HEK293 (cell line): ENCODE measurements around the gene TCEAL4.

ENCODE experiments used
- CTCF ChIA-PET: fragments of 350-600 bp; formaldehyde crosslinking; extraction: SDS; loops from one replicate; lab custom pipeline; 2021; ENCODE audit warnings: antibody characterized with exemption; lab: Yijun Ruan, JAX
- POLR2A ChIA-PET: fragments of 300-600 bp; formaldehyde crosslinking; extraction: SDS; loops from one replicate; lab custom pipeline; 2020; ENCODE audit warnings: antibody characterized with exemption, inconsistent platforms; lab: Yijun Ruan, JAX
- H3K27ac ChIP-seq: fragments of 200-500 bp; sonication (Bioruptor generic); 2 replicates; pipeline ENCODE4 v1.5.1; 2014; ENCODE audit warnings: low read depth, low read length, control low read depth, inconsistent platforms; ENCODE audit errors: extremely low read depth
- H3K36me3 ChIP-seq, 2 experiments: fragments of 200-500 bp in 1 of 2; sonication (Bioruptor generic) in 1 of 2; 1 replicate in 1 of 2; 2 replicates in 1 of 2; pipeline ENCODE4 v1.5.1; 2014 to 2017; ENCODE audit warnings: inconsistent platforms in 2 of 2, low read length in 2 of 2; ENCODE audit not compliant: control insufficient read depth in 2 of 2, insufficient read depth in 1 of 2
- H3K4me1 ChIP-seq: fragments of 200-500 bp; sonication (Bioruptor generic); 2 replicates; pipeline ENCODE4 v1.5.1; 2014; ENCODE audit warnings: mild to moderate bottlenecking, low read length, inconsistent platforms; ENCODE audit not compliant: control insufficient read depth, insufficient read depth
- H3K4me3 ChIP-seq: 2 replicates; pipeline ENCODE4 v1.5.1; 2011; ENCODE audit warnings: low read depth, mild to moderate bottlenecking, control low read depth, low read length, moderate library complexity
- H3K9me3 ChIP-seq: fragments of 200-500 bp; sonication (Bioruptor generic); 2 replicates; pipeline ENCODE4 v1.5.1; 2014; ENCODE audit warnings: low read depth, low read length, inconsistent platforms; ENCODE audit not compliant: control insufficient read depth, insufficient read depth
- EGR2 ChIP-seq: fragments of 450-650 bp; formaldehyde crosslinking; IDR thresholded peaks from 2 replicates; pipeline ENCODE4 v1.5.1; 2016; ENCODE audit warnings: low read depth, missing biosample characterization, missing genetic modification characterization
- FEZF1 ChIP-seq: fragments of 450-650 bp; formaldehyde crosslinking; IDR thresholded peaks from 2 replicates; pipeline ENCODE4 v1.5.1; 2016; ENCODE audit warnings: missing biosample characterization, missing genetic modification characterization
- GLIS2 ChIP-seq: fragments of 450-650 bp; formaldehyde crosslinking; IDR thresholded peaks from 2 replicates; pipeline ENCODE4 v1.5.1; 2016; ENCODE audit warnings: missing biosample characterization, missing genetic modification characterization
- HIC1 ChIP-seq: fragments of 450-650 bp; formaldehyde crosslinking; IDR thresholded peaks from 2 replicates; pipeline ENCODE4 v1.5.1; 2016; ENCODE audit warnings: missing biosample characterization, missing genetic modification characterization
- KLF16 ChIP-seq: fragments of 450-650 bp; formaldehyde crosslinking; IDR thresholded peaks from 2 replicates; pipeline ENCODE4 v1.5.1; 2017; ENCODE audit warnings: missing biosample characterization, missing genetic modification characterization
- KLF7 ChIP-seq: fragments of 450-650 bp; formaldehyde crosslinking; IDR thresholded peaks from 2 replicates; pipeline ENCODE4 v1.5.1; 2016; ENCODE audit warnings: missing biosample characterization, missing genetic modification characterization, borderline replicate concordance
- KLF8 ChIP-seq: fragments of 450-650 bp; formaldehyde crosslinking; IDR thresholded peaks from 2 replicates; pipeline ENCODE4 v1.5.1; 2016; ENCODE audit warnings: missing biosample characterization, missing genetic modification characterization
- KLF9 ChIP-seq: fragments of 450-650 bp; formaldehyde crosslinking; IDR thresholded peaks from 2 replicates; pipeline ENCODE4 v1.5.1; 2016; ENCODE audit warnings: missing biosample characterization, missing genetic modification characterization, low read depth
- PBX3 ChIP-seq: sonication (generic); formaldehyde crosslinking; IDR thresholded peaks from 2 replicates; pipeline ENCODE4 v1.8.1; 2022; ENCODE audit warnings: mild to moderate bottlenecking, moderate library complexity, missing genetic modification reagents
- SP3 ChIP-seq: fragments of 450-650 bp; formaldehyde crosslinking; IDR thresholded peaks from 2 replicates; pipeline ENCODE4 v1.5.1; 2016; ENCODE audit warnings: missing biosample characterization, missing genetic modification characterization
- YY1 ChIP-seq: fragments of 450-650 bp; formaldehyde crosslinking; IDR thresholded peaks from 2 replicates; pipeline ENCODE4 v1.5.1; 2018; ENCODE audit warnings: missing biosample characterization, missing genetic modification characterization
- ZBTB20 ChIP-seq: fragments of 450-650 bp; formaldehyde crosslinking; IDR thresholded peaks from 2 replicates; pipeline ENCODE4 v1.5.1; 2016; ENCODE audit warnings: missing biosample characterization, missing genetic modification characterization
- ZBTB26 ChIP-seq: fragments of 450-650 bp; formaldehyde crosslinking; optimal IDR thresholded peaks from 2 replicates; pipeline ENCODE3; 2016; ENCODE audit warnings: missing biosample characterization, mild to moderate bottlenecking, missing genetic modification characterization
- ZBTB7A ChIP-seq: fragments of 450-650 bp; formaldehyde crosslinking; IDR thresholded peaks from 2 replicates; pipeline ENCODE4 v1.5.1; 2016; ENCODE audit warnings: low read depth, missing biosample characterization, missing genetic modification characterization
- ZFHX2 ChIP-seq: fragments of 450-650 bp; formaldehyde crosslinking; conservative IDR thresholded peaks from 2 replicates; pipeline ENCODE4 v1.5.1; 2016; ENCODE audit warnings: missing biosample characterization, missing genetic modification characterization
- ZFP69B ChIP-seq: fragments of 450-650 bp; formaldehyde crosslinking; IDR thresholded peaks from 2 replicates; pipeline ENCODE4 v1.5.1; 2016; ENCODE audit warnings: missing biosample characterization, missing genetic modification characterization
- ZNF169 ChIP-seq: fragments of 450-650 bp; formaldehyde crosslinking; IDR thresholded peaks from 2 replicates; pipeline ENCODE4 v1.5.1; 2016; ENCODE audit warnings: missing biosample characterization, missing genetic modification characterization
- ZNF174 ChIP-seq: fragments of 450-650 bp; formaldehyde crosslinking; IDR thresholded peaks from 2 replicates; pipeline ENCODE4 v1.5.0; 2017; ENCODE audit warnings: missing biosample characterization, mild to moderate bottlenecking, missing genetic modification characterization
- ZNF335 ChIP-seq: fragments of 450-650 bp; formaldehyde crosslinking; conservative IDR thresholded peaks from 2 replicates; pipeline ENCODE4 v1.5.1; 2016; ENCODE audit warnings: missing biosample characterization, missing genetic modification characterization
- ZNF341 ChIP-seq: fragments of 450-650 bp; formaldehyde crosslinking; IDR thresholded peaks from 2 replicates; pipeline ENCODE4; 2016; ENCODE audit warnings: low read depth, missing biosample characterization, missing genetic modification characterization
- ZNF366 ChIP-seq: fragments of 450-650 bp; formaldehyde crosslinking; conservative IDR thresholded peaks from 2 replicates; pipeline ENCODE4 v1.5.1; 2016; ENCODE audit warnings: missing biosample characterization, missing genetic modification characterization
- ZNF530 ChIP-seq: fragments of 450-650 bp; formaldehyde crosslinking; IDR thresholded peaks from 2 replicates; pipeline ENCODE4 v1.5.1; 2016; ENCODE audit warnings: low read depth, missing biosample characterization, missing genetic modification characterization
- ZNF558 ChIP-seq: fragments of 450-650 bp; formaldehyde crosslinking; IDR thresholded peaks from 2 replicates; pipeline ENCODE4 v1.5.1; 2016; ENCODE audit warnings: missing biosample characterization, missing genetic modification characterization
- ZNF560 ChIP-seq: fragments of 450-650 bp; formaldehyde crosslinking; IDR thresholded peaks from 2 replicates; pipeline ENCODE4 v1.5.1; 2017; ENCODE audit warnings: missing biosample characterization, missing genetic modification characterization, borderline replicate concordance
- ZNF600 ChIP-seq: fragments of 450-650 bp; formaldehyde crosslinking; IDR thresholded peaks from 2 replicates; pipeline ENCODE4 v1.5.1; 2016; ENCODE audit warnings: missing biosample characterization, missing genetic modification characterization
- ZSCAN16 ChIP-seq: fragments of 450-650 bp; formaldehyde crosslinking; IDR thresholded peaks from 2 replicates; pipeline ENCODE4 v1.5.1; 2016; ENCODE audit warnings: missing biosample characterization, missing genetic modification characterization
- ZXDB ChIP-seq: fragments of 450-650 bp; formaldehyde crosslinking; IDR thresholded peaks from 2 replicates; pipeline ENCODE4 v1.5.1; 2016; ENCODE audit warnings: missing biosample characterization, missing genetic modification characterization
- TF ChIP-seq, protein P1 (sequence below): fragments of 450-650 bp; formaldehyde crosslinking; conservative IDR thresholded peaks from 2 replicates; pipeline ENCODE4 v1.5.1; 2016; ENCODE audit warnings: low read depth, missing biosample characterization, missing genetic modification characterization

Gene TCEAL4

DNA sequence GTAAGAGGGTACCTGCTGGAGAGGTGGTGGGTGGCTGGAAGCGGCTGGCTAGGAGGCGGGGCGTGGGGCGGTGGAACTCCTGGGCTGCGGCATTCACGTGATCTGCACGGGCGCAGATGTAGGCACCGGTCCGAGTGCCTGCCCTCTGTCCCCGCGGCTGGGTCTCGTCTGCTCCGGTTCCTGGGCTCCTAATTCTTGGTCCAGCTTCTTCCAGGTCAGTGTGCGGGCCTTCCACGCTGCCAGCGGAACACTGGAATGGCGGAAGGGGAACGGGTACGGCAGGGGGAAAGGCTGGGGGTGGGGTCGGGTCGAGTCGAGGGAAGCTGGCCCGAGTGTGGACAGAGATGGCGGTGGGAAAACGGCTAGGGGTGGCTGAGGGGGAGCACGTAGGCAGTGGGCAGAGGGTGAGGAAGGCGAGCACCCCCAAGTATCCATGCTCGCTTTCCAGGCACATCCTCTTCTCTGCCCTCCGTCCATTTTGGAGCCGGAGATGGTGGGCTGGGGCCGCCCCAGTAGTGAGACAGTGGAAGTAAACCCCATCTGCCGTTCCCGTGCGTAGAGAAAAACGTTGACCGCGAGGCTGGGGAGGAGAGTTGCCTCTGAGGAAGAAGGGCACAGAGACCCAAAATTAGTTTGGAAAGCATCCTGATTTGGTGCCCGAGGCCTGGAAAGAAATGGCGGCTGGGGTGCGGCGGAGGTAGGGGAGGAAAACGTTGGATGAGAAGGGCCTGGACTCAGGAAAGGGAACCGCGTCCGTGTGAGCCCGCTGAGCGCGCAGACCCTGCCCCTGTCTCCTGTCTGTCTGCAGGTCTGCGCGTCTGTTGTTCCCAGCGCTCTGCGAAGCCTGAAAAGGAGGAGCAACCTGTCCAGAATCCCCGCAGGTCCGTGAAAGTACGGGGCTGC lies at the start of gene TCEAL4:
Gene TCEAL4, plus strand, starts transcription at position 105 of the 903 bp plus-strand sequence. CDS start 1,161 bp downstream, outside the sequence.
- Histone ChIP-seq H3K4me1 (no peaks in the 10 kb centered on the region), H3K27ac (peak within 1 kb of the TSS; percentile 17; the same call in 1 of the 2 replicates), H3K9me3 (no peaks in the 10 kb centered on the region), H3K4me3 (peak within 1 kb of the TSS; percentile 55), H3K36me3 (peaks cover 4 to 26% of the 10 kb centered on the region in 2 experiments; a peak in 1 of 3 replicates)
- ChIA-PET CTCF (no interaction called here), POLR2A (interaction anchor here (0.6 to 1.4 kb wide), 3 partner anchors 9 to 571 kb away, joined by 3 to 18 read pairs (median 13); partner anchors contain the start of gene SLC25A53)
- TF ChIP-seq ZBTB26 (peak; percentile 24), ZFP69B (tag by site-specific recombination) (no peak), ZBTB7A (tag by site-specific recombination) (no peak), FEZF1 (tag by site-specific recombination) (no peak), ZNF530 (tag by site-specific recombination) (no peak), KLF16 (peak; percentile 32; the same call in 1 of the 2 replicates), ZNF335 (peak; percentile 83), EGR2 (tag by site-specific recombination) (peak; percentile 31; the same call in 1 of the 2 replicates), ZFHX2 (tag by site-specific recombination) (peak; percentile 27; the same call in 1 of the 2 replicates), SP3 (tag by site-specific recombination) (peak; percentile 30; the same call in 1 of the 2 replicates), GLIS2 (tag by site-specific recombination) (peak; percentile 59), KLF9 (tag by site-specific recombination) (peak; percentile 41), ZNF169 (no peak), KLF7 (no peak), ZNF174 (tag by site-specific recombination) (no peak), ZBTB20 (tag by site-specific recombination) (peak; percentile 49; the same call in 1 of the 2 replicates), ZNF366 (no peak), KLF8 (tag by site-specific recombination) (0 out of 2 replicates have a peak, but pooled peaks have one; percentile 72), ZXDB (peak; percentile 50), HIC1 (tag by site-specific recombination) (peak; percentile 73), ZNF341 (tag by site-specific recombination) (0 out of 2 replicates have a peak, but pooled peaks have one; percentile 35), ZSCAN16 (tag by site-specific recombination) (no peak), YY1 (tag by site-specific recombination) (peak; percentile 58; the same call in 1 of the 2 replicates), ZNF558 (tag by site-specific recombination) (no peak), ZNF600 (0 out of 2 replicates have a peak, but pooled peaks have one; percentile 22), ZNF560 (tag by site-specific recombination) (no peak), PBX3 (CRISPR knock-in tag) (no peak; the same call in 1 of the 2 replicates)
- TF ChIP-seq, protein P1, sequence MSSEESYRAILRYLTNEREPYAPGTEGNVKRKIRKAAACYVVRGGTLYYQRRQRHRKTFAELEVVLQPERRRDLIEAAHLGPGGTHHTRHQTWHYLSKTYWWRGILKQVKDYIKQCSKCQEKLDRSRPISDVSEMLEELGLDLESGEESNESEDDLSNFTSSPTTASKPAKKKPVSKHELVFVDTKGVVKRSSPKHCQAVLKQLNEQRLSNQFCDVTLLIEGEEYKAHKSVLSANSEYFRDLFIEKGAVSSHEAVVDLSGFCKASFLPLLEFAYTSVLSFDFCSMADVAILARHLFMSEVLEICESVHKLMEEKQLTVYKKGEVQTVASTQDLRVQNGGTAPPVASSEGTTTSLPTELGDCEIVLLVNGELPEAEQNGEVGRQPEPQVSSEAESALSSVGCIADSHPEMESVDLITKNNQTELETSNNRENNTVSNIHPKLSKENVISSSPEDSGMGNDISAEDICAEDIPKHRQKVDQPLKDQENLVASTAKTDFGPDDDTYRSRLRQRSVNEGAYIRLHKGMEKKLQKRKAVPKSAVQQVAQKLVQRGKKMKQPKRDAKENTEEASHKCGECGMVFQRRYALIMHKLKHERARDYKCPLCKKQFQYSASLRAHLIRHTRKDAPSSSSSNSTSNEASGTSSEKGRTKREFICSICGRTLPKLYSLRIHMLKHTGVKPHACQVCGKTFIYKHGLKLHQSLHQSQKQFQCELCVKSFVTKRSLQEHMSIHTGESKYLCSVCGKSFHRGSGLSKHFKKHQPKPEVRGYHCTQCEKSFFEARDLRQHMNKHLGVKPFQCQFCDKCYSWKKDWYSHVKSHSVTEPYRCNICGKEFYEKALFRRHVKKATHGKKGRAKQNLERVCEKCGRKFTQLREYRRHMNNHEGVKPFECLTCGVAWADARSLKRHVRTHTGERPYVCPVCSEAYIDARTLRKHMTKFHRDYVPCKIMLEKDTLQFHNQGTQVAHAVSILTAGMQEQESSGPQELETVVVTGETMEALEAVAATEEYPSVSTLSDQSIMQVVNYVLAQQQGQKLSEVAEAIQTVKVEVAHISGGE (tag by site-specific recombination) = 0 out of 2 replicates have a peak, but pooled peaks have one; percentile 37
